Measurements from ENCODE around the gene FETUB.

FETUB gene

DNA sequence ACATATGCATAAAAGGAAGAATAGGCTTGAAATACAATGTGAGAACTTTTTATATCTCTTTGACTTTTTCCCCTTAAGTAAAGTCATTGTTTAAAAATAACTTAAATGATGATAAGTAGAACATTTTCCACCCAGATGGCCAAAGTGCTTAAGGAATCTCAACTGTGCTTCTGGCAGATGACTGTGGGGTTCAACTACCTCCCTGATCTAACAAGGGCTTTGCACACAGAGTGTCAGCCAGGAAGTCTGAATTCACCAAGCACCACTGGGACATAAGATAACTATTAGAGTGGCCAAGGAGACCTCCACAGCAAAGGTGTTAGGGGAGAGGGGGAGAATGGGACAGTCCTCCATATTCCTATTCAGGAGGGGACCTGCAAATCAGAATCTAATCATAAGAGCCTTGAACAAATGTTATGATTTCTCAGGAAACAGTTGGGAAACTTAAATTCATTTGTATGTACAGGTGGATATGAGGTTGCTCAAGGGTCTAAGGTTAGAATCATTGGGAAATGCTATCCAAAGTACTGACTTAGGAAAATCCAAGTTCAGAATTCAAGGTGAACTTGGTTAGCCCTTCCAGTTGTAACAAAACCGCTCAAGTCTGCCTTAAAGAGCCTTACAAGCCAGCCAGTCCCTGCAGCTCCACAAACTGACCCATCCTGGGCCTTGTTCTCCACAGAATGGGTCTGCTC lies at the start of gene FETUB:
FETUB (plus strand) TSS at position 622 of the 695 bp plus-strand sequence; CDS start at position 684, 62 bp downstream.
- no peak for DNase-seq

DNA sequence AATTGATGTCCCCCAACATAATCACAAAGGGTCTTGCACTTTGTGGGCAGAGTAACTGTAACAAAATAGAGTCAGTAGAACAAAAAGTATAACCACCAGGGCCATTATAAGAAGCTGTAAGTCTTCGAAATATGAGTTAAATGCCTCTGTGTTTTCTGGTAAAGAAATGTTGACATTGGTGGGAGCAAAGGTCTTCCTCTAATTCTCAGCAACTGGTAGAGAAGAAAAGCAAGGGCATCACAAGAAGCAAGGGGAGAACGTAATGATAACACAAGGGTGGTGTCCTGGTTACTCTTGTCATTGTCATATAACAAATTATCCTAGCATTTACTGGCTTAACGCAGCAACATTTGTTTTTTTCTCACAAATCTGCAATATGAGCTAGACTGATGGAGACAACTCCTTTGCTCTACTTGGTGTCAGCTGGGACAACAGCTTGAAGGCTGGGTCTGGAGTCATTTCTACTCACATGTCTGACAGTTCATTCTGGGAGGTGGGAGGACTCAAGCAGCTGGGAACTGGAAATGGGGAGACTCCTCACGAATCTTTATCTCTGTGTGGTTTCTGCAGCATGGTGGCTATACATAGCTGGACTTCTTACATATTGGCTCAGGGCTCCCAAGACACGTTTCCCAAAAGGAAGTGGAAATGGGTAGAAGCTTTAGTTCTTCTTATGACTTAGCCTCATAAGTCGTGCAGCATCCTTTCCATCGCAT lies 49.5 kb upstream of the FETUB start:
- no peak for DNase-seq

DNA sequence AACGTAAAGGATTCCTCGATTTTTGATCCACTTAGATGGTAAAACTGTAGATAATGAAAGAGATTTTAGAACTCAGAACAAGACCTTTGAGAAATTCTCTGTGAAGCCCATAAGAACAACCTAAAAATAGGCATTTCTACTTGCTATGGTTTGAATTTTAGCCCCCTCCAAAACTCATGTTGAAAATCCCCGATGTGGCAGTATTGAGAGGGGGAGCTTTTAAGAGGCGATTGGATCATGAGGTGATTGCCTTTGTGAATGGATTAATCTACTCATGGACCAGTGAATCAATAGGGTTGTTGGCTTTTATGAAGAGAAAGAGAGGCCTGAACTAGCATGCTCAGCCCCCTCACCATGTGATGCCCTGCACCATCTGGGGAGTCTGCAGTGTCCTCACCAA lies 47.5 kb upstream of the FETUB start:
- no peak for DNase-seq

DNA sequence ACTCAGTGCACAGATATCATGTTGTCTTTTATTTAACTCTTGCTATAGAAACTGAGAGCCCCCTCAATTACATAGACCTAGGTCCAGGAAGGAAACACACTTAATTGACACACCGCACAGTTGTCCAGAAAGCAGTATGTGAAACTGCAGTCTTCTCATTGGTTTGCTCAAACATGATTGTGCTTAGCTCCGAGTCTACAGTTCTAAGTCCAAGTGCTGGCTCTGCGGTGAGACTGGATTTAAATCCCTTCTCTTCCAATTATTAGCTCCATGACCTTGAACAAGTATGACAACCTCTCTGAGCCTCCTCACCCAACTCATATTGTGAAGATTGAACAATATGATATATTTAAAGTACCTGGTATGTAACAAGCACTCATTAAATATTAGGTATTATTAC lies 46.3 kb upstream of the FETUB start:
- DNase-seq, result no peak

DNA sequence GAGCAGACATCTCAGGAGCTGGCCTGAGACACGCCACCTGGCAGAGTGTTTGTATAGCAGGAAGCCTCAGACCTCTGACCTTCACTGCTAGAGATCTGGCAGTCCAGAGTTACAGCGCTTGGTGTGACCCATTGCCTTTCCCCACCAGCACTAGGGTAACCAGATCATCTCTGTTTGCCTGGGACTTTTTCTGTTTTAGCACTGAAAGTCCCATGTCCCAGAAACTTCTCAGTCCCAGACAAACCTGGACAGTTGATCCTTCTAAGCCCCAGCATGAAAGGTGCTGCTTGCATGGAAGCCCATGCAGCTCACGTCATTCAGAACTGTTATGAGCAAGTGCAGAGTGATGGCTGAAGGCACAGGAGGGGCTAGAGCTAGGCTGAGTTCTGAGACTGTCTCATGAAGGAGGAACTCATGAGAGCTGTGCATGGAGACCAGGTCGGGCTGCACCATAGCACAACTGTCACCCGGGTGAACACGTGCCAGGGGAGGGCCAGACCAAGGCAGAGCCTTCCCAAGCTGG lies 45.5 kb upstream of the FETUB start:
- no peak for DNase-seq

- DNase-seq, result no peak
Observed at GRCh38 chr3:186596568-186597287, 43.5 kb upstream of the FETUB start.

- DNase-seq, result no peak
Observed at GRCh38 chr3:186598108-186598784, 42.0 kb upstream of the FETUB start.

- DNase-seq, result no peak
Observed at GRCh38 chr3:186598794-186599141, 41.4 kb upstream of the FETUB start.

DNA sequence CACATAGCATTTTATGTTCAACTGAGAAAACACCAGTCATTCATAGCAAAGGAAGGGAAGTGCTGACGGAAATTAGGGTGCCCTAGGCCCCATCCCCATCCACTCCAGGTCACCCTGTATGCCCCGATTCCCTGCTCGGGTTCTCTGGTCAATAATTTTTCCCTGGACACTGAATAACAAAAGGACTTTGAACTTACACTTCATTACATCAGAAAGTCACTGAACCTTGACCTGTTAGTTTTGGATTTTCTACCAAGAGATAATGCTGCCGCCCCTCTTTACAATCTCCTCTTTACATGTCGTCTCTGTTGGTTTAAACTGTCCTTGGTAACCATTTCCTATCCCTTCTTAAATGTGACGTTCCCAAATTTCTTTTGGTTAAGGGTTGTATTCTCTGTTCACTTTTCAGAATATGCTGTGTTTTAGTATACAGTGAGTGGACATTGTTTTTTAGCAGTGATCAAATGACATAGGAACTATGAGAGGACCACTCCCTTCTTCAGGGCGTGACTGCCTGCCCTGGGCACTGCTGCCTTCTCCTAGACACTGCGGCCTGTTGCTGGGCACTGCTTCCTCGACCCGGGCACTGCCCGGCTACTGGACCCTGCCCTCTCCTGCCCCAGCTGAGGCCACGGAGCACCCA lies 40.9 kb upstream of the FETUB start:
- no peak for DNase-seq

- no peak for DNase-seq
Observed at GRCh38 chr3:186599785-186600166, 40.4 kb upstream of the FETUB start.

DNA sequence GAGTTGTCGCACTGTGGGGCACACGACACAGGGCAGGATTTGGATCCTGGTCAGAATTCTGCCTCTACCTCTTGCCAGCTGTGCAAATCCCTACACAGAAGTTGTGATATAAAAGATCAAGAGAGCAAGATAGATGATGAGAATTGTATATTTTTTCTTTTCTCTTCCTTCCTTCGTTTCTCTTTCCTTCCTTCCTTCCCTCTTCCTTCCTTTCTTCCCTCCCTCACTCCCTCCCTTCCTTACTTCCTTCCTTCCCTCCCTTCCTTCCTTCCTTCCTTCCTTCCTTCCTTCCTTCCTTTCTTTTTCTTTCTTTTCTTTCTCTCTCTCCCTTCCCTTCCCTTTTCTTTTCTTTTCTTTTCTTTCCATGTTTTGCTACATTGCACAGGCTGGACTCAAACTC lies 39.3 kb upstream of the FETUB start:
- no peak for DNase-seq

GRCh38 chr3:186603159-186603558 lies 37.0 kb upstream of the FETUB start:
- DNase-seq, result no peak

GRCh38 chr3:186605078-186605477 lies 35.1 kb upstream of the FETUB start:
- no peak for DNase-seq

GRCh38 chr3:186605561-186606545 lies 34.3 kb upstream of the FETUB start:
- no peak for DNase-seq

- DNase-seq, result no peak
Observed at GRCh38 chr3:186608624-186609215, 31.5 kb upstream of the FETUB start.

- no peak for DNase-seq
Observed at GRCh38 chr3:186609247-186609868, 30.8 kb upstream of the FETUB start.

- DNase-seq, result no peak
Observed at GRCh38 chr3:186612065-186612464, 28.1 kb upstream of the FETUB start.

- DNase-seq, result no peak
Observed at GRCh38 chr3:186612721-186613636, 27.2 kb upstream of the FETUB start, which contains the start of gene AHSG. TSS of gene AHSG (plus strand) at chr3:186613060. CDS start at chr3:186613142, 82 bp downstream.

GRCh38 chr3:186613637-186614265 lies 26.4 kb upstream of the FETUB start:
- no peak for DNase-seq

Measured in activated naive CD4-positive, alpha-beta T cell (primary cell).